Measurements from ENCODE around the gene IRX6.

IRX6 gene

DNA sequence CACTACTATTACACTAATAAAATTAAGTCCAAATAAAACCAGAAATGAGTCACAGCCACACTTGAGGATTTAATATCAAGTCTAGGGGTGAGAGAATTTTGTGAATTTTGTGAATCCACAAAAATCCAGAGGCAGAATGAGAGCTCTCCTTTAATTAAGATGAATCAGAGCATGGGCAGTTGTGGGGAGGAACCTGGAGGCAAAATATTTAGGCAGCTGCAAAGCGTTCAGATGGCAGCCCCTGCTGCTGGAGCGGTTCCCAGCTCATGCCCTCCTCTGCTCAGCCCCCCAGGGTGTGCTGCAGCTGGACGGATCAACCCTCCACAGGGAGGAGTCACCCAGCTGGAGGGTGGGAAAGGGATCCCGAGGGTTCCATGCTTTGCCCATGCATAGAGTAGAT is 43.4 kb upstream of the IRX6 start:
- Histone ChIP-seq H3K27me3 (no peaks in the 10 kb centered on the region), H3K9me3 (no peaks in the 10 kb centered on the region), H3K4me3 (ENCODE audit: low read depth, low read length) (no peak overlapping the region), H3K4me1 (peaks cover 6% of the 10 kb centered on the region; the same call in 1 of the 2 replicates), H3K36me3 (no peaks in the 10 kb centered on the region)
- no peak for DNase-seq
- TF ChIP-seq, protein P1, sequence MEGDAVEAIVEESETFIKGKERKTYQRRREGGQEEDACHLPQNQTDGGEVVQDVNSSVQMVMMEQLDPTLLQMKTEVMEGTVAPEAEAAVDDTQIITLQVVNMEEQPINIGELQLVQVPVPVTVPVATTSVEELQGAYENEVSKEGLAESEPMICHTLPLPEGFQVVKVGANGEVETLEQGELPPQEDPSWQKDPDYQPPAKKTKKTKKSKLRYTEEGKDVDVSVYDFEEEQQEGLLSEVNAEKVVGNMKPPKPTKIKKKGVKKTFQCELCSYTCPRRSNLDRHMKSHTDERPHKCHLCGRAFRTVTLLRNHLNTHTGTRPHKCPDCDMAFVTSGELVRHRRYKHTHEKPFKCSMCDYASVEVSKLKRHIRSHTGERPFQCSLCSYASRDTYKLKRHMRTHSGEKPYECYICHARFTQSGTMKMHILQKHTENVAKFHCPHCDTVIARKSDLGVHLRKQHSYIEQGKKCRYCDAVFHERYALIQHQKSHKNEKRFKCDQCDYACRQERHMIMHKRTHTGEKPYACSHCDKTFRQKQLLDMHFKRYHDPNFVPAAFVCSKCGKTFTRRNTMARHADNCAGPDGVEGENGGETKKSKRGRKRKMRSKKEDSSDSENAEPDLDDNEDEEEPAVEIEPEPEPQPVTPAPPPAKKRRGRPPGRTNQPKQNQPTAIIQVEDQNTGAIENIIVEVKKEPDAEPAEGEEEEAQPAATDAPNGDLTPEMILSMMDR (IDR thresholded peaks at IDR 0.05; ENCODE audit: low read depth, low read length), result no peak

GRCh38 chr16:55282441-55282840 is 41.6 kb upstream of the IRX6 start:
- DNase-seq, result no peak
- TF ChIP-seq, protein P1 (IDR thresholded peaks at IDR 0.05; ENCODE audit: low read depth, low read length), result no peak
- H3K4me3 ChIP-seq (ENCODE audit: low read depth, low read length), result no peak overlapping the region
- no peaks in the 10 kb centered on the region for H3K36me3 ChIP-seq
- no peaks in the 10 kb centered on the region for H3K9me3 ChIP-seq
- peaks cover 10% of the 10 kb centered on the region for H3K4me1 ChIP-seq
- no peaks in the 10 kb centered on the region for H3K27me3 ChIP-seq

DNA sequence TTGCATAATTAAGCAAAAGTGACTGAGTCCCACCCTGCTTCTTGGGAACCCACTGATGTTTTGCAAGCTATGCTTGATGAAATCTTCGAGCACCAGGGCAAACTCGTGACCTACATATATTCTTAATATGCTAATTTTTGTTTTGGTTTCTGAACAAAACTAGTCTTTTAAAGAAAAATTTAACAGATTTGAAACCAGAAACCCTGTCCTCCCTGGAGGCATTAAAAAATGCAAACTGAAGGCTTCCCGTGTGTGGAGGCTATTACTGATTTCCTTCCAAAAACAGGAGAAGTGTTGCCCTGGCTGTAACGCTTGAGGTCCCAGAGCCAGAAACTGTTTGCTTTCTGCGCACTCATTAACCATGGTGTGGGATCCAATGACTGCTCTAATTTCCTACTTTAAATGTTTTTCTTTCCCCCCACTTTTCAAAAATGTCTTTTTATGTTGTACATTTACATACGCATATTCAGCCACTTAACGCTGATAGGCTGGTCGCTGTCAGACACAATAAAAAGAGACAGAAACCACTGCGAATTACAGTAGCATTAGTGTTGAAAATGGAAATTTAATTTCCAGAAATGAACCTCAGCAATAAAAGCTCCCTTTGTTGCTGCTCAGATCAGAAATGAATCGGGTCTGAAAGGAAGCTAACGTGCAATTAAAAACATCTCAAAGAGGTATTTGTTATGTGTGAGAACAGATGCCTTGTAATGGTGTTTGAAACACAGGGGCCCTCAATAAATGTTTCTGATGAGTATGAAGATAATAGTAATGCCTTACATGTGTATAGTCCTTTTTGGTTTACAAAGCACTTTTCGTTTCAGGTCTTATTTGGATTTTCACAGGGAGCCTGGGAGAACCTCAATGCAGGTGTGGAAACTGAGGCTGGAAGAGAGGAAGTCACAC is 39.9 kb upstream of the IRX6 start:
- no peak for DNase-seq
- Histone ChIP-seq H3K36me3 (no peaks in the 10 kb centered on the region), H3K9me3 (no peaks in the 10 kb centered on the region), H3K4me1 (peaks cover 10% of the 10 kb centered on the region), H3K4me3 (ENCODE audit: low read depth, low read length) (no peak overlapping the region), H3K27me3 (no peaks in the 10 kb centered on the region)
- TF ChIP-seq, protein P1 (IDR thresholded peaks at IDR 0.05; ENCODE audit: low read depth, low read length), result no peak

DNA sequence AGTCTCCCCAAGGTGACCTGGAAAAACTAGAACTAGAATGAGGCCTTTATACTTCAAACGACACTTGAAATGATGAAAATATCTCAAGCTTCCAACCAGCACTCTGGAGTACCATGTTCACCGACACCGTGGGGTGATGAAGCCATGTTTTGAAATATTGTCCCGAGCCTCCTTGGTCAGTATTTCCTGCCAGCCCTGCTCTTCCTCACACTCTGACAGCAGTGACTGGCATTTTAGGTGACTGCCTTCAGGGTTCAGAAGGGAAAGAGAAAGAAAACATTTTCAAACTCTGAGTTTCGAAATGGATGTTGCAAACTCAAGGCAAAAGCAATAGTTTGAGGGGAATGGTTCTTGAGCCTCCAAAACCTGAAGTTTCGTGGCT is 39.3 kb upstream of the IRX6 start:
- Histone ChIP-seq H3K9me3 (no peaks in the 10 kb centered on the region), H3K27me3 (no peaks in the 10 kb centered on the region), H3K4me1 (peaks cover 10% of the 10 kb centered on the region), H3K36me3 (no peaks in the 10 kb centered on the region), H3K4me3 (ENCODE audit: low read depth, low read length) (no peak overlapping the region)
- TF ChIP-seq, protein P1 (IDR thresholded peaks at IDR 0.05; ENCODE audit: low read depth, low read length), result no peak
- DNase-seq, result no peak

DNA sequence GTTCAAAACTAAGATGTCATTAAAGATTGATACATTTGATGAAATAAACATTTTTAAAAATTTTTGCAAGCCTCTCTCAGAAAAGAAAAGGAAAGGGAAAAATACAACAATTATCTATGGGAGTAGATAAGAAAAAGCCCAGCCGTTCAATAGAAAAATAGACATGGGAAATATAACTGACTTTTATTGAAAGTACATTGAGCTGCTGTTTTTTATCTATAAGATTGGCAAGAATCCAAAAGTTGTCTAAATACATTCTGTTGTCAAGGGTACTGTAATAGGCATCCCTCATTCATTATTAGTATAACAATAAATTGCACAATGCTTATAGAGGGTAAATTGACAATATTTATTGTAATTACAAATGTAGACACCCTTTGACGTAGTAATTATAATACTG is 38.4 kb upstream of the IRX6 start:
- H3K36me3 ChIP-seq, result no peaks in the 10 kb centered on the region
- no peaks in the 10 kb centered on the region for H3K27me3 ChIP-seq
- no peak overlapping the region for H3K4me3 ChIP-seq (ENCODE audit: low read depth, low read length)
- TF ChIP-seq, protein P1 (IDR thresholded peaks at IDR 0.05; ENCODE audit: low read depth, low read length), result no peak
- DNase-seq, result no peak
- H3K9me3 ChIP-seq, result no peaks in the 10 kb centered on the region
- peaks cover 10% of the 10 kb centered on the region for H3K4me1 ChIP-seq

GRCh38 chr16:55289353-55289752 is 34.6 kb upstream of the IRX6 start:
- DNase-seq, result no peak
- Histone ChIP-seq H3K9me3 (no peaks in the 10 kb centered on the region), H3K27me3 (no peaks in the 10 kb centered on the region), H3K4me1 (peaks cover 10% of the 10 kb centered on the region), H3K4me3 (ENCODE audit: low read depth, low read length) (no peak overlapping the region), H3K36me3 (no peaks in the 10 kb centered on the region)
- TF ChIP-seq, protein P1 (IDR thresholded peaks at IDR 0.05; ENCODE audit: low read depth, low read length), result no peak

Measured in BE2C (cell line).